Measurements from ENCODE around the gene CEP85L.

- TF ChIP-seq POLR2AphosphoS5 (IDR thresholded peaks at IDR 0.05; ENCODE audit: low read depth, low read length) (no peak), TAF1 (IDR thresholded peaks at IDR 0.05; ENCODE audit: borderline replicate concordance, low read depth, low read length) (no peak), POLR2A (IDR thresholded peaks at IDR 0.05; ENCODE audit: low read depth, low read length) (no peak)
Observed at GRCh38 chr6:118505656-118506055, 145.7 kb downstream of the CEP85L start.
